A549 (cell line): Measurements from ENCODE around the gene TRAF3IP1.

Source experiments
- BHLHE40 ChIP-seq: IDR thresholded peaks from 2 replicates; pipeline ENCODE4 v1.6.1; 2012; ENCODE audit warnings: low read depth, low read length, inconsistent platforms
- CTCF ChIP-seq: fragments of >200 bp; sonication (Bioruptor Twin); formaldehyde crosslinking; IDR thresholded peaks from 3 replicates; pipeline ENCODE4 v1.5.1; 2016
- EHF ChIP-seq: fragments of 250-450 bp; sonication (Bioruptor Pico); IDR thresholded peaks from 2 replicates; pipeline ENCODE4 v1.5.0; 2020; ENCODE audit warnings: mild to moderate bottlenecking
- ELK1 ChIP-seq: fragments of 150-350 bp; IDR thresholded peaks from 2 replicates; pipeline ENCODE4 v1.6.1; 2014; ENCODE audit warnings: low read depth, mild to moderate bottlenecking, low read length
- EP300 ChIP-seq, 2 experiments: fragments of >200 bp; sonication (Bioruptor Twin); formaldehyde crosslinking; IDR thresholded peaks; 2 replicates in 1 of 2; 3 replicates in 1 of 2; pipeline ENCODE4 v1.6.1; 2016 to 2017
- HDAC2 ChIP-seq: fragments of 200-600 bp; sonication (generic); IDR thresholded peaks from 2 replicates; pipeline ENCODE4 v1.6.1; 2016
- HMGXB4 ChIP-seq: fragments of 250-450 bp; sonication (Bioruptor Pico); IDR thresholded peaks from 2 replicates; pipeline ENCODE4 v1.5.0; 2021; ENCODE audit warnings: mild to moderate bottlenecking, moderate library complexity, borderline replicate concordance
- HOXB13 ChIP-seq: fragments of 250-450 bp; sonication (Bioruptor Pico); IDR thresholded peaks from 2 replicates; pipeline ENCODE4 v1.5.0; 2020; ENCODE audit warnings: low read depth, mild to moderate bottlenecking, moderate library complexity
- KDM5A ChIP-seq: fragments of 200-600 bp; sonication (generic); IDR thresholded peaks from 2 replicates; pipeline ENCODE4 v1.6.1; 2016; ENCODE audit warnings: antibody characterized with exemption, mild to moderate bottlenecking
- MAFK ChIP-seq: fragments of 450-650 bp; IDR thresholded peaks from 2 replicates; pipeline ENCODE4 v1.6.1; 2014; ENCODE audit not compliant: partially characterized antibody
- MAX ChIP-seq: IDR thresholded peaks from 2 replicates; pipeline ENCODE4 v1.6.1; 2012
- POLR2A ChIP-seq: IDR thresholded peaks from 2 replicates; pipeline ENCODE4 v1.6.1; 2012; ENCODE audit warnings: mild to moderate bottlenecking, low read length
- SMC3 ChIP-seq: fragments of >200 bp; sonication (Bioruptor Twin); formaldehyde crosslinking; IDR thresholded peaks from 3 replicates; pipeline ENCODE4 v1.6.1; 2018; ENCODE audit warnings: inconsistent platforms

- TF ChIP-seq EHF (CRISPR knock-in tag): no peak
- no peak for TF ChIP-seq POLR2A
- no peak for TF ChIP-seq EP300 (IDR thresholded peaks at IDR 0.05)
- TF ChIP-seq MAX: no peak
- no peak for TF ChIP-seq CTCF
- TF ChIP-seq BHLHE40: no peak
- TF ChIP-seq KDM5A: no peak
- no peak for TF ChIP-seq HOXB13 (CRISPR knock-in tag)
- no peak for TF ChIP-seq ELK1
- no peak for TF ChIP-seq HDAC2
- TF ChIP-seq SMC3: no peak
- TF ChIP-seq HMGXB4 (CRISPR knock-in tag): no peak
- no peak for TF ChIP-seq MAFK
Observed at GRCh38 chr2:238396663-238397062, 76.3 kb downstream of the TRAF3IP1 start.
